Astrocyte (in vitro differentiated cells and primary cell): ENCODE results near the gene NRP1. TPM values are rescaled to one million over a fixed set of nuclear protein-coding genes. Genes with fewer than 3 reads are reported as not detected.

Source experiments
- DNase-seq: peaks from one replicate; pipeline ENCODE4 v3.0.0-alpha.2; 2010; ENCODE audit warnings: low read depth
- FAIRE-seq: peaks from 2 replicates; lab custom pipeline; 2011; peaks lifted over from hg19 to GRCh38; lab: Jason Lieb, UNC
- H2AFZ ChIP-seq: 2 replicates; pipeline ENCODE4 v1.6.0; 2012; ENCODE audit warnings: low read depth, low read length, inconsistent platforms
- H3K27ac ChIP-seq: 2 replicates; pipeline ENCODE4 v1.5.1; 2011; ENCODE audit warnings: low read depth, low read length, inconsistent platforms
- H3K27me3 ChIP-seq: 2 replicates; pipeline ENCODE4 v1.6.0; 2011; ENCODE audit warnings: low read length, inconsistent platforms; ENCODE audit not compliant: insufficient read depth
- H3K36me3 ChIP-seq: 2 replicates; pipeline ENCODE4 v1.5.1; 2011; ENCODE audit warnings: low read length, inconsistent platforms; ENCODE audit not compliant: insufficient read depth
- H3K4me1 ChIP-seq: 2 replicates; pipeline ENCODE4 v1.5.1; 2011; ENCODE audit warnings: low read length, inconsistent platforms; ENCODE audit not compliant: insufficient read depth
- H3K4me2 ChIP-seq: 2 replicates; pipeline ENCODE4 v1.6.0; 2012; ENCODE audit warnings: low read length, inconsistent platforms
- H3K4me3 ChIP-seq: 2 replicates; pipeline ENCODE4 v1.5.1; 2011; ENCODE audit warnings: low read depth, mild to moderate bottlenecking, low read length, inconsistent platforms; ENCODE audit not compliant: insufficient read depth
- H3K79me2 ChIP-seq: 2 replicates; pipeline ENCODE4 v1.6.0; 2012; ENCODE audit warnings: mild to moderate bottlenecking, low read length, inconsistent platforms; ENCODE audit not compliant: insufficient read depth
- H3K9ac ChIP-seq: 2 replicates; pipeline ENCODE4 v1.6.0; 2012; ENCODE audit warnings: mild to moderate bottlenecking, low read length, inconsistent platforms
- H3K9me3 ChIP-seq: 2 replicates; pipeline ENCODE4 v1.5.1; 2012; ENCODE audit warnings: low read depth, mild to moderate bottlenecking, low read length, inconsistent platforms; ENCODE audit not compliant: insufficient read depth
- H4K20me1 ChIP-seq: 2 replicates; pipeline ENCODE4 v1.6.0; 2012; ENCODE audit warnings: low read length, inconsistent platforms; ENCODE audit not compliant: insufficient read depth
- H3K27ac Mint-ChIP-seq: one replicate; pipeline ENCODE4 v1.8.0; 2021; ENCODE audit warnings: mild to moderate bottlenecking, mixed read lengths; ENCODE audit not compliant: unreplicated experiment
- H3K27me3 Mint-ChIP-seq: one replicate; pipeline ENCODE4 v1.8.0; 2021; ENCODE audit warnings: low read depth, mixed read lengths; ENCODE audit not compliant: unreplicated experiment
- H3K36me3 Mint-ChIP-seq: one replicate; pipeline ENCODE4 v1.8.0; 2021; ENCODE audit warnings: low read depth, mixed read lengths; ENCODE audit not compliant: unreplicated experiment
- H3K4me1 Mint-ChIP-seq: one replicate; pipeline ENCODE4 v1.8.0; 2021; ENCODE audit warnings: low read depth, mixed read lengths; ENCODE audit not compliant: unreplicated experiment
- H3K4me3 Mint-ChIP-seq: one replicate; pipeline ENCODE4 v1.8.0; 2021; ENCODE audit warnings: mild to moderate bottlenecking, moderate library complexity, mixed read lengths; ENCODE audit not compliant: unreplicated experiment
- H3K9me3 Mint-ChIP-seq: one replicate; pipeline ENCODE4 v1.8.0; 2021; ENCODE audit warnings: mild to moderate bottlenecking, mixed read lengths; ENCODE audit not compliant: unreplicated experiment
- EZH2 ChIP-seq: IDR thresholded peaks from 2 replicates; pipeline ENCODE4 v1.6.1; 2012; ENCODE audit warnings: mild to moderate bottlenecking, low read length, inconsistent platforms; ENCODE audit not compliant: insufficient read depth
- total RNA-seq: library from RNA; stranded (reverse); gene quantifications from 2 replicates; pipeline ENCODE4 v1.2.1, GENCODE V29; 2021
- TF ChIP-seq, protein P1 (sequence below): IDR thresholded peaks from 2 replicates; pipeline ENCODE4 v1.5.1; 2011; ENCODE audit warnings: low read depth, mild to moderate bottlenecking, inconsistent platforms, low read length, moderate library complexity; ENCODE audit not compliant: insufficient read depth

Gene NRP1
- total RNA-seq, 1 donor from 2014 or later: 59.4 TPM

DNA sequence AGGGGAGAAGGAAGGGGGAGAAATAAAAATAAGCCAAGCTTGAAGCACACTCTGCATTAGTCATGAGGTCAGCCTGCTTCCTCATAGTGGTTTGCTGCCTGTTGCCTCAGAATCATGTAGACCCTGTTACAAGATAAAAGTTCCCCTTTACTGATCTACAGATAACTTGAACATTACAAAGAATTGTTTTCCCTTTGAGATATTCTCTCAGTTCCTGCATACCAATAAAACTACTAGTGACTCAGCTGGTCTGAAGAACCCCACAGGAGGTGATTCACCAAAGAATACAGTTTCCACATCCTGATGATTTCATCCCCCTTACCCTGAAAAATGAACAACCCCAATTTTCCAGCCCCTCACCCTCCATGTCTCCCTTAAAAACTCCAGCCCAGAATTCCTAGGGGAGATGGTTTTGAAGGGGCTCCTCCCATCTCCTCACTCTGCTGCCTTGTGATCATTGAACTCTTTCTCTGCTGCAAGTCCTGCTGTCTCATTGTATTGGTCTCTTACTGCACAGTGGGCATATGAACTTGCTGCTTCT lies 31.5 kb upstream of the NRP1 start:
- Histone ChIP-seq H3K27me3 (no peaks in the 10 kb centered on the region), H3K9ac (peak overlapping the region; percentile 56), H4K20me1 (no peaks in the 10 kb centered on the region), H3K4me1 (peaks cover 16% of the 10 kb centered on the region), H3K79me2 (no peaks in the 10 kb centered on the region), H3K36me3 (no peaks in the 10 kb centered on the region), H3K27ac (peak overlapping the region; percentile 88), H3K9me3 (peaks cover 12% of the 10 kb centered on the region), H3K4me3 (no peak overlapping the region), H2AFZ (no peak overlapping the region), H3K4me2 (peak overlapping the region; percentile 73)
- no peak for TF ChIP-seq EZH2
- TF ChIP-seq, protein P1, sequence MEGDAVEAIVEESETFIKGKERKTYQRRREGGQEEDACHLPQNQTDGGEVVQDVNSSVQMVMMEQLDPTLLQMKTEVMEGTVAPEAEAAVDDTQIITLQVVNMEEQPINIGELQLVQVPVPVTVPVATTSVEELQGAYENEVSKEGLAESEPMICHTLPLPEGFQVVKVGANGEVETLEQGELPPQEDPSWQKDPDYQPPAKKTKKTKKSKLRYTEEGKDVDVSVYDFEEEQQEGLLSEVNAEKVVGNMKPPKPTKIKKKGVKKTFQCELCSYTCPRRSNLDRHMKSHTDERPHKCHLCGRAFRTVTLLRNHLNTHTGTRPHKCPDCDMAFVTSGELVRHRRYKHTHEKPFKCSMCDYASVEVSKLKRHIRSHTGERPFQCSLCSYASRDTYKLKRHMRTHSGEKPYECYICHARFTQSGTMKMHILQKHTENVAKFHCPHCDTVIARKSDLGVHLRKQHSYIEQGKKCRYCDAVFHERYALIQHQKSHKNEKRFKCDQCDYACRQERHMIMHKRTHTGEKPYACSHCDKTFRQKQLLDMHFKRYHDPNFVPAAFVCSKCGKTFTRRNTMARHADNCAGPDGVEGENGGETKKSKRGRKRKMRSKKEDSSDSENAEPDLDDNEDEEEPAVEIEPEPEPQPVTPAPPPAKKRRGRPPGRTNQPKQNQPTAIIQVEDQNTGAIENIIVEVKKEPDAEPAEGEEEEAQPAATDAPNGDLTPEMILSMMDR: no peak
- Mint-ChIP-seq H3K27me3 (no peaks in the 10 kb centered on the region), H3K36me3 (no peaks in the 10 kb centered on the region), H3K4me3 (no peak overlapping the region), H3K4me1 (peaks cover 22% of the 10 kb centered on the region), H3K9me3 (peaks cover 18% of the 10 kb centered on the region), H3K27ac (peak overlapping the region; percentile 98)
- peak; percentile 100 for FAIRE-seq
- peak; percentile 98 for DNase-seq

DNA sequence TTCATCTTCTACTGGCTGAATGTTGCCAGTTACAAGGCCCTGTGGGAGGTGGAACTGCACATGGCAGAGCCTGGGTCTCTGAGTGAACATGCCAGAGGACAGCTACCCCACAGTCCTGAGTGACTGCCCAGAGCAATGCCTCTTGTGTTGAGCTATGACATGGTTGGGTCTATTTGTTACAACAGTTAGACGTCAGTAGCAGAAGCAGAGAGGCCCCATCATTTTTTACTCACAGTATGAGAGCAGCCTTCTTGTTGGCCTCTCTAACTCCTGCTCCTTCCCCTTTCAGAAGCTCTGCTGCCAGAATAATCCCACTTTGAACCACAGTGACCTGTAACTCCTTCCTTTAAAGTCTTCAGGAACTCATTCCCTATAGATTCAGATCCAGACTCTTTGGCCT lies 30.8 kb upstream of the NRP1 start:
- no peak for TF ChIP-seq EZH2
- TF ChIP-seq, protein P1: no peak
- Histone ChIP-seq H3K4me3 (no peak overlapping the region), H2AFZ (peak overlapping the region; percentile 0), H4K20me1 (no peaks in the 10 kb centered on the region), H3K4me2 (peak overlapping the region; percentile 73), H3K4me1 (peaks cover 16% of the 10 kb centered on the region), H3K27ac (peak overlapping the region; percentile 88), H3K27me3 (no peaks in the 10 kb centered on the region), H3K36me3 (no peaks in the 10 kb centered on the region), H3K9ac (peak overlapping the region; percentile 56), H3K9me3 (peaks cover 9% of the 10 kb centered on the region), H3K79me2 (no peaks in the 10 kb centered on the region)
- no peak for DNase-seq
- H3K27ac Mint-ChIP-seq: peak overlapping the region; percentile 98
- no peak for FAIRE-seq
- H3K36me3 Mint-ChIP-seq: no peaks in the 10 kb centered on the region
- peaks cover 16% of the 10 kb centered on the region for H3K4me1 Mint-ChIP-seq
- peaks cover 15% of the 10 kb centered on the region for H3K9me3 Mint-ChIP-seq
- no peaks in the 10 kb centered on the region for H3K27me3 Mint-ChIP-seq
- no peak overlapping the region for H3K4me3 Mint-ChIP-seq

DNA sequence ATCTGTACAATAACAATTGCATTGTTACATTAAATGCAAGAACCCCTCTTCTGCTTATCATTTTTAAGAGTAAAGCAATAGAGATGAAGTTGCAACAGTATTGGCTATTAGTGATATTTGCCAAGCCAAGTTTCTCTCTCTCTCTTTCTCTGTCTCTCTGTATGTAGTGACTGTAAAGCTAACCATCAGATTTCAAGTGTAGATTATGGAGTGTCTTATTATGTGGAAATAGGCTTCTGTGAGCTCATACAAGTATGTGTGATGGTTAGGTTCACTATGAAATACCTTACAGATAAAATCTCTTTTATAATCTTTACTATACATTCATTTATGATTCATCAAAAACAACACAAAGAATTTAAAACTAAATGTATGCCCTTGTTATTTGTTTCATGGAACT lies 28.6 kb upstream of the NRP1 start:
- Mint-ChIP-seq H3K4me1 (peaks cover 16% of the 10 kb centered on the region), H3K9me3 (peaks cover 6% of the 10 kb centered on the region), H3K27me3 (no peaks in the 10 kb centered on the region), H3K4me3 (no peak overlapping the region), H3K36me3 (no peaks in the 10 kb centered on the region), H3K27ac (no peak overlapping the region)
- no peak overlapping the region for H3K9ac ChIP-seq
- FAIRE-seq: no peak
- no peak overlapping the region for H3K4me3 ChIP-seq
- no peak overlapping the region for H3K4me2 ChIP-seq
- no peak for TF ChIP-seq EZH2
- TF ChIP-seq, protein P1: no peak
- peaks cover 16% of the 10 kb centered on the region for H3K4me1 ChIP-seq
- H3K27me3 ChIP-seq: no peaks in the 10 kb centered on the region
- no peaks in the 10 kb centered on the region for H4K20me1 ChIP-seq
- no peak overlapping the region for H2AFZ ChIP-seq
- H3K79me2 ChIP-seq: no peaks in the 10 kb centered on the region
- no peak overlapping the region for H3K27ac ChIP-seq
- no peaks in the 10 kb centered on the region for H3K36me3 ChIP-seq
- DNase-seq: no peak
- peaks cover 9% of the 10 kb centered on the region for H3K9me3 ChIP-seq
